Measurements from ENCODE around the gene OR10G2. TPM values are rescaled to one million over a fixed set of nuclear protein-coding genes. Genes with fewer than 3 reads are reported as not detected.

The OR10G2 gene
- total RNA-seq, 2 donors from 2014 or later, result not detected

DNA sequence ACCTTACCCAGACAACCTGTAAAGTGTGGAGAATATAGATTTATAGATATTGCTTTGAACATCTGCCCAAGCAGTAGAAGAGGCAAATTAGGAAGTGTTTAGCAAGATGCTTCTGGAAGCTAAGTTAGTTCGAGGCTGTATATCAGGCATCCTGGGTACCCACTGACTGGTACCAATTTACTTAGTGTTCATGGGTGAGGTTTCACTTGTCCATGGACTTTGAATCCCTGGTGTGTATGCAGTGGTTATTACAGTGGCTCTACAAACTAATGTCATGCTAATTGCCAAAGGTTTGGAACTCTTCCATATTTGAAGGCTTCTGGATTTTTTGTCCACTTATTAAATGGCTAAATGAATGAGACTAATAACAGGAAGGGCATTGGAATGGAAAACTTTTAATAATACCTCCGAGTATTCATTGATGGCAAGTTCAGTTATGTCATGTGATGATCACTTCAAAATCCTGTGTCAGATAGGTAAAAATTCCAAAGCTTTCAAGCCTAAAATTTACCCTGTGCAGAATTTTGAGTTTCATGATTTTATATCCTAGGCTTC is 18.7 kb upstream of the OR10G2 start, which contains the start of gene OR4E2:
Gene OR4E2 (plus strand): TSS at position 505 of the 555 bp plus-strand sequence. CDS start 11,248 bp downstream, outside the sequence.
- 49 to 63% methylated on average over 2 of the region's 2 CpGs for WGBS, 2 donors
- H3K27me3 ChIP-seq, result no peaks in the 10 kb centered on the region

DNA sequence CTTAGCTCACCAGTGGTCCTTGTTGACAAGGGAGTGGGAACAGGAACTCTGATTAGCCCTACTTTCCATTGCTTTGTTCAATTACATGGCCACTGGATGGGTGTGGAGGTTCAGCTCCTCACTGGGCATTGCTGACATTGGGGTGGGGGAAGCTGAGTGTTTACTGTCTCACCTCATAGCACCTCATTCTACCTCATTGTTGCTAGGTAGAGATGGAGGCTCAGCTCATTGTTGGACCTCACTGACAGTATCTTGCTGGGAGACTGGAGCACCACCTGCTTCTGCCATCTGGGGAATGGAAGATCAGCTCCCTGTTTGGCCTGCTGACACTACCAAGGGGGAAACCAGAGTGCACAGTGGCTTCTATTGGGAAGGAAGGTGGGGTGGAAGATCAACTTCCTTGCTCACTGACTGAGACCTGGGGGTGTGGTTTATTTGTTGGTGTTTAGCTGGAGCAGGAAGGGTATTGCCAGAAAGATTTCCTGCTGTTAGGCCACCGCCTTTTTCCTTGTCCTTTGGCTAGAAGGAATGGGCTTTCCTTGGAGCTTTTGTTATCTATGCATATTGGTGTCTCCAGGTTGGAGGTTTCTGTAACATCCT is 17.6 kb upstream of the OR10G2 start:
- intact Hi-C loops (cut with DNase I), result no loop called here
- Histone ChIP-seq H3K9me3 (no peaks in the 10 kb centered on the region), H3K27ac (no peak overlapping the region), H3K36me3 (replicated peaks in 1 of 2; ENCODE audit: insufficient read depth in 1 of 2, low read depth in 2 of 2) (no peaks in the 10 kb centered on the region), H3K4me3 (no peak overlapping the region), H3K27me3 (no peaks in the 10 kb centered on the region), H3K4me1 (no peaks in the 10 kb centered on the region)
- DNase-seq (no peak), ATAC-seq (no peak)
- WGBS, 2 donors, result 71 to 76% methylated on average over 1 of the region's 1 CpG
- no peak for TF ChIP-seq POLR2A (IDR thresholded peaks at IDR 0.05)
- TF ChIP-seq, protein P1, sequence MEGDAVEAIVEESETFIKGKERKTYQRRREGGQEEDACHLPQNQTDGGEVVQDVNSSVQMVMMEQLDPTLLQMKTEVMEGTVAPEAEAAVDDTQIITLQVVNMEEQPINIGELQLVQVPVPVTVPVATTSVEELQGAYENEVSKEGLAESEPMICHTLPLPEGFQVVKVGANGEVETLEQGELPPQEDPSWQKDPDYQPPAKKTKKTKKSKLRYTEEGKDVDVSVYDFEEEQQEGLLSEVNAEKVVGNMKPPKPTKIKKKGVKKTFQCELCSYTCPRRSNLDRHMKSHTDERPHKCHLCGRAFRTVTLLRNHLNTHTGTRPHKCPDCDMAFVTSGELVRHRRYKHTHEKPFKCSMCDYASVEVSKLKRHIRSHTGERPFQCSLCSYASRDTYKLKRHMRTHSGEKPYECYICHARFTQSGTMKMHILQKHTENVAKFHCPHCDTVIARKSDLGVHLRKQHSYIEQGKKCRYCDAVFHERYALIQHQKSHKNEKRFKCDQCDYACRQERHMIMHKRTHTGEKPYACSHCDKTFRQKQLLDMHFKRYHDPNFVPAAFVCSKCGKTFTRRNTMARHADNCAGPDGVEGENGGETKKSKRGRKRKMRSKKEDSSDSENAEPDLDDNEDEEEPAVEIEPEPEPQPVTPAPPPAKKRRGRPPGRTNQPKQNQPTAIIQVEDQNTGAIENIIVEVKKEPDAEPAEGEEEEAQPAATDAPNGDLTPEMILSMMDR (IDR thresholded peaks at IDR 0.05), result no peak

More for the DNA sequence above, 18.7 kb upstream of the OR10G2 start, which contains the start of gene OR4E2:
- TF ChIP-seq, protein P1 (IDR thresholded peaks at IDR 0.05), result no peak
- TF ChIP-seq POLR2A (IDR thresholded peaks at IDR 0.05), result no peak
- intact Hi-C loops (cut with DNase I), result no loop called here
- H3K4me3 ChIP-seq, result no peak within 1 kb of the TSS
- H3K4me1 ChIP-seq, result no peaks in the 10 kb centered on the region
- no peaks in the 10 kb centered on the region for H3K9me3 ChIP-seq
- DNase-seq (no peak), ATAC-seq (no peak)
- no peak within 1 kb of the TSS for H3K27ac ChIP-seq
- H3K36me3 ChIP-seq (replicated peaks in 1 of 2; ENCODE audit: insufficient read depth in 1 of 2, low read depth in 2 of 2), result no peaks in the 10 kb centered on the region

DNA sequence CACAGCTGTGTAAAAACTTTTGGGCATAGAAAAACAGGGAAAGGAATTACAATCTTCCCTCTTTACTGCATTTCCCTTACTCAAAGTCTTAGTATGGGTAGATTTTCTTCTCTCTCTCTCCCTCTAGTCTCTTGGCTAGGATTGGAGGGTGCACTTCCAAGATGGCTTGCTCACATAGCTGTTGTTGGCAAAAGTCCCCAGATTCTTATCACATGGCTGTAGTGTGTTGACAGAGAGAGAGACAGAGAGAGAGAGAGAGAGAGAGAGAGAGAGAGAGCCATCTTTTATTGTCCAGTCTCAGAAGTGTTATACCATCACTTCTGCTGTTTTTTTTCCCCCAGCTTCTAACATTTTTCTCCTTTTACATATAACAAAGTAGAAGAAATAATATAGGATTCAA is 12.6 kb upstream of the OR10G2 start:
- no peak overlapping the region for H3K27ac ChIP-seq
- intact Hi-C loops (cut with DNase I), result no loop called here
- no peaks in the 10 kb centered on the region for H3K36me3 ChIP-seq (replicated peaks in 1 of 2; ENCODE audit: insufficient read depth in 1 of 2, low read depth in 2 of 2)
- H3K4me3 ChIP-seq, result no peak overlapping the region
- ATAC-seq (no peak), DNase-seq (no peak)
- no peaks in the 10 kb centered on the region for H3K9me3 ChIP-seq
- TF ChIP-seq, protein P1 (IDR thresholded peaks at IDR 0.05), result no peak
- no peak for TF ChIP-seq POLR2A (IDR thresholded peaks at IDR 0.05)
- no peaks in the 10 kb centered on the region for H3K4me1 ChIP-seq
- H3K27me3 ChIP-seq, result no peaks in the 10 kb centered on the region

DNA sequence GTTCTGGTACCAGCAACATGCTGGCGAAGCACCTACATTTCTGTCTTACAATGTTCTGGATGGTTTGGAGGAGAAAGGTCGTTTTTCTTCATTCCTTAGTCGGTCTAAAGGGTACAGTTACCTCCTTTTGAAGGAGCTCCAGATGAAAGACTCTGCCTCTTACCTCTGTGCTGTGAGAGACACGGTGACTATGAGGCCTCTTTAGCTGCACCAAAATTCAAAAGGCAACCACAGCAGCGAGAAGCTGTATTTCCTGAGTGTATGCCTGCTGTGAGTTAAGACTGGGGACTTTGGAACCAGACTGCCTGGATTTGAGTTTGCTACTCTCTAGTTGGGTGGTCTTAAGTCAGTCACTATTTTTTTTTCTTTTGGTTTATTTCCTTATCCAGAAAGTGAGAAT is 8.7 kb upstream of the OR10G2 start:
- intact Hi-C loops (cut with DNase I), result no loop called here
- no peaks in the 10 kb centered on the region for H3K9me3 ChIP-seq
- ATAC-seq (no peak), DNase-seq (no peak)
- no peak overlapping the region for H3K27ac ChIP-seq
- H3K36me3 ChIP-seq (replicated peaks in 1 of 2; ENCODE audit: insufficient read depth in 1 of 2, low read depth in 2 of 2), result no peaks in the 10 kb centered on the region
- no peaks in the 10 kb centered on the region for H3K4me1 ChIP-seq
- TF ChIP-seq POLR2A (IDR thresholded peaks at IDR 0.05), result no peak
- TF ChIP-seq, protein P1 (IDR thresholded peaks at IDR 0.05), result no peak
- WGBS, 2 donors, result 54 to 55% methylated on average over 5 of the region's 5 CpGs
- H3K4me3 ChIP-seq, result no peak overlapping the region
- H3K27me3 ChIP-seq, result no peaks in the 10 kb centered on the region

DNA sequence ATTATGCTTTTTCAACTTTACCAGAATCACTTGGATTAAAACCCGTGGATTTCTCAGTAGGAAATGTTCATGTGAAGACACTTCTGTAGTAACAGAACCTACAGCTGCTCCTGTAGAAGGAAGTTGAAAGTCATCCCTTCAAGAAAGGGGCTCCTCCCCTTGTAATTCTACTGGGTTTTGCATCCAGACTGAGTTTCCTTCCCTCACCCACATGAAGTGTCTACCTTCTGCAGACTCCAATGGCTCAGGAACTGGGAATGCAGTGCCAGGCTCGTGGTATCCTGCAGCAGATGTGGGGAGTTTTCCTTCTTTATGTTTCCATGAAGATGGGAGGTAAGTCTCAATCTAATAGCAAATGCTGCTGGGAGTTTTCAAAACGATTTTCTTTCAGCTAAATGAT is 7.9 kb upstream of the OR10G2 start:
- DNase-seq (no peak), ATAC-seq (no peak)
- no peaks in the 10 kb centered on the region for H3K36me3 ChIP-seq (replicated peaks in 1 of 2; ENCODE audit: insufficient read depth in 1 of 2, low read depth in 2 of 2)
- TF ChIP-seq, protein P1 (IDR thresholded peaks at IDR 0.05), result no peak
- no peak for TF ChIP-seq POLR2A (IDR thresholded peaks at IDR 0.05)
- 32 to 42% methylated on average over 3 of the region's 3 CpGs for WGBS, 2 donors
- intact Hi-C loops (cut with DNase I), result no loop called here
- no peak overlapping the region for H3K27ac ChIP-seq
- H3K27me3 ChIP-seq, result no peaks in the 10 kb centered on the region
- no peak overlapping the region for H3K4me3 ChIP-seq
- no peaks in the 10 kb centered on the region for H3K4me1 ChIP-seq
- H3K9me3 ChIP-seq, result no peaks in the 10 kb centered on the region
